GM20000 (cell line): Measurements from ENCODE around the gene NEURL1.

Experiments
- DNase-seq: peaks from one replicate; pipeline ENCODE4 v3.0.0; 2012; ENCODE audit warnings: low spot score
- TF ChIP-seq, protein P1 (sequence below): IDR thresholded peaks from 2 replicates; pipeline ENCODE4 v1.5.1; 2012; ENCODE audit warnings: mild to moderate bottlenecking, control low read depth; ENCODE audit errors: extremely low read depth, missing control alignments

The NEURL1 gene

DNA sequence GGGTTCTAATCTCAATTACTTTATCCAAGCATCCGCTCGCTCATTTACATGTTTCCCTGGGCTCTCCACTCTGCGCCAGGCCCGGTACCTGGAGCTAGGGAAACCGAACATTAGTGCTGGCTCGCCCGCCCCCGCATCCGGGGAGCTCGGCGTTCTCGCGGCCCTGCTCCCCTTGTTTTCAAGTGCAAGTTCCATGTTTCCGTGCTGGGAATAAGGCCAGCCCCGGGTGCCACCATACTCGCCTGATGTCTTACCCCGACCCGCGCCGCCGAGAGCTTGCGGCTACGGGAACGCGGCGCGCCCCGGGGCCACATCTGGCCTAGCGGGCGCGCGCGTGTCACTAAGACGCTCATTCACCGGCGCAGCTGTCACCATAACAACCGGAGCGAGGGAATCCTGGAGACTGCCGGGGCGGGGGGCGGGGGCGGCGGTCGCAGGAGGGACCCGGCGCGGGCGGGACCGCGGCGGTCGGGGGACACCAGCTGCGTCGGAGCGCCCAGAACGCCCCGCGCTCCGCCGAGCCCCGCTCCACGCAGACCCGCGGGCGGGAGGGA, at the start of gene NEURL1:
NEURL1 (plus strand) TSS at position 344 of the 554 bp plus-strand sequence. CDS start 683 bp downstream, outside the sequence.
- DNase-seq = peak; percentile 44
- TF ChIP-seq, protein P1, sequence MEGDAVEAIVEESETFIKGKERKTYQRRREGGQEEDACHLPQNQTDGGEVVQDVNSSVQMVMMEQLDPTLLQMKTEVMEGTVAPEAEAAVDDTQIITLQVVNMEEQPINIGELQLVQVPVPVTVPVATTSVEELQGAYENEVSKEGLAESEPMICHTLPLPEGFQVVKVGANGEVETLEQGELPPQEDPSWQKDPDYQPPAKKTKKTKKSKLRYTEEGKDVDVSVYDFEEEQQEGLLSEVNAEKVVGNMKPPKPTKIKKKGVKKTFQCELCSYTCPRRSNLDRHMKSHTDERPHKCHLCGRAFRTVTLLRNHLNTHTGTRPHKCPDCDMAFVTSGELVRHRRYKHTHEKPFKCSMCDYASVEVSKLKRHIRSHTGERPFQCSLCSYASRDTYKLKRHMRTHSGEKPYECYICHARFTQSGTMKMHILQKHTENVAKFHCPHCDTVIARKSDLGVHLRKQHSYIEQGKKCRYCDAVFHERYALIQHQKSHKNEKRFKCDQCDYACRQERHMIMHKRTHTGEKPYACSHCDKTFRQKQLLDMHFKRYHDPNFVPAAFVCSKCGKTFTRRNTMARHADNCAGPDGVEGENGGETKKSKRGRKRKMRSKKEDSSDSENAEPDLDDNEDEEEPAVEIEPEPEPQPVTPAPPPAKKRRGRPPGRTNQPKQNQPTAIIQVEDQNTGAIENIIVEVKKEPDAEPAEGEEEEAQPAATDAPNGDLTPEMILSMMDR = no peak

GRCh38 chr10:103444478-103444877, 49.0 kb upstream of the NEURL1 start:
- TF ChIP-seq, protein P1 = no peak
- no peak for DNase-seq

- no peak for DNase-seq
- TF ChIP-seq, protein P1 = no peak
These were observed 48.1 kb upstream of the NEURL1 start for GRCh38 chr10:103445366-103445765.

GRCh38 chr10:103445767-103446567, 47.5 kb upstream of the NEURL1 start:
- TF ChIP-seq, protein P1 = no peak

DNA sequence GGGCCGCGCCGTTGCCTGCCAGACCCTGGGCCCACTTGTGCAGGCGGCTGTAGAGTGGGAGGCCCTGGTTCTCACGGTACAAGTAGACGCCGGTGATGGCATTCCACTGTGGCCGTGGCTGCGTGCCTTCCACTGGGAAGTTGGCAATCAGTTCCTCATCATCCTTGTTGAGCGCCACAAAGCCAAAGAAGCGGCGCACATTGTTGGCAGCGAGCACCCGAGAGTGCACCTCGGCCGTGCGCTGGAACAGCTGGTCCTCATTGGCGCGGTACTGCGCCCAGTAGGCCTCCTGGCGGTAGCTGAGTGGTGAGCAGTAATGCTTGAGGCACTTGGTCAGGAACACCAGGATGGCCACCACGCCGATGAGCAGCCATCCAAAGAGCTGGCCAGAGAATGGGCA, 46.3 kb upstream of the NEURL1 start:
- TF ChIP-seq, protein P1 = no peak
- DNase-seq = no peak

More at GRCh38 chr10:103445767-103446567, 47.5 kb upstream of the NEURL1 start:
- no peak for DNase-seq

DNA sequence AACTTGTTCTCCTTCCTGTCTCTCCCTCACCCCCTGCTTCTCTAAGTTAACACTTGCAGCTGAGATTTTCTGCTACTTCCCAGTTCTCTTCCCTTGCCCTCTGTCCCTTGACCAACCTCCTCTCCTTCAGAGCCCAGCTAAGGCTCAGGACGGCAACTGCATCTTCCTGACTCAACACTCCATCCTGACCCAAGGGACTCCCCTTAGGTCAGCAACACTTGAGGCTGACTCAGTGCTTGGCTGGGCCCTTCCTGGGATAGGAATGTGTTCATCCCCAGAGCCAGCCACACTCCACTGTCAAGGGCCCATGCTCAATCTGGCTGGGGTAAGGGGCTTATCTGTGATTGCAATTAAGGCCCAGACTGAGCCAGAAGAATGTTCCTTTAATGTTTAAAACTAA, 44.8 kb upstream of the NEURL1 start:
- TF ChIP-seq, protein P1 = no peak
- no peak for DNase-seq
